Erythroblast (primary cell): ENCODE measurements around the gene TMEM69.

Experiments
- GATA1 ChIP-seq: IDR thresholded peaks from 2 replicates; pipeline ENCODE4 v1.6.1; 2011; ENCODE audit warnings: low read depth, mild to moderate bottlenecking, control low read depth, low read length, moderate library complexity
- POLR2A ChIP-seq: IDR thresholded peaks from 2 replicates; pipeline ENCODE4 v1.6.1; 2011; ENCODE audit warnings: mild to moderate bottlenecking, low read length

DNA sequence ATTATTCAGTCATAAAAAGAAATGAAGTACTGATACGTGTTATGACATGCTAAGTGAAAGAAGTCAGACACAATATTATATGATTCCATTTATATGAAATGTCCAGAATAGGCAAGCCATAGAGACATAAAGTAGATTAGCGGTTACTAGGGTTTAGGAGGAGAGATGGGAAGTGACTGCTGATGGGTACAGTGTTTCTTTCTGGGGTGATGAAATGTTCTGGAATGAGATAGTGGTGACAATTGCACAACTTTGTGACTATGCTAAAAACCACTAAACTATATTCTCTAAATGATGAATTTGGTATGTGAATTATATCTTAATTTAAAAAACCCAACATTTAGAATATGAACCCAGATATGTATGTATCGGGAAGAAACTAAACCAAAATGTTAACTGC is 34.8 kb downstream of the TMEM69 start:
- TF ChIP-seq POLR2A (no peak), GATA1 (no peak)
